Measurements from ENCODE around the gene GNG11.
"Not testable (repeated sequence)": the region's sequence is repeated elsewhere in the genome, so short reads cannot be mapped to it uniquely, and the experiment has no call there.

The GNG11 gene

GRCh38 chr7:93921607-93922566 is at the start of gene GNG11:
GNG11 (plus strand) TSS chr7:93921735; CDS start chr7:93922138, 403 bp downstream.
- peak; percentile 36 for DNase-seq (ENCODE audit: low spot score)

- no peak for DNase-seq (ENCODE audit: low spot score)
These were observed 47.4 kb upstream of the GNG11 start for GRCh38 chr7:93873998-93874574.

- no peak for DNase-seq (ENCODE audit: low spot score)
These were observed 43.8 kb upstream of the GNG11 start for GRCh38 chr7:93877742-93878141.

GRCh38 chr7:93879356-93879755 is 42.2 kb upstream of the GNG11 start:
- DNase-seq (ENCODE audit: low spot score) = no peak

GRCh38 chr7:93882468-93882867 is 39.1 kb upstream of the GNG11 start:
- no peak for DNase-seq (ENCODE audit: low spot score)

GRCh38 chr7:93883078-93883916 is 38.2 kb upstream of the GNG11 start:
- no peak for DNase-seq (ENCODE audit: low spot score)

- DNase-seq (ENCODE audit: low spot score) = no peak
These were observed 37.6 kb upstream of the GNG11 start for GRCh38 chr7:93883917-93884345.

- DNase-seq (ENCODE audit: low spot score) = no peak
These were observed 37.0 kb upstream of the GNG11 start for GRCh38 chr7:93884541-93884940.

- no peak for DNase-seq (ENCODE audit: low spot score)
These were observed 32.3 kb upstream of the GNG11 start for GRCh38 chr7:93889261-93889660.

GRCh38 chr7:93890041-93890463 is 31.5 kb upstream of the GNG11 start:
- DNase-seq (ENCODE audit: low spot score) = no peak

- no peak for DNase-seq (ENCODE audit: low spot score)
These were observed 31.0 kb upstream of the GNG11 start, which contains the start of gene TFPI2 for GRCh38 chr7:93890464-93891068. TFPI2 (minus strand) TSS chr7:93890753; CDS start chr7:93890678, 75 bp downstream.

- DNase-seq (ENCODE audit: low spot score) = no peak
These were observed 27.1 kb upstream of the GNG11 start for GRCh38 chr7:93894426-93894825.

- no peak for DNase-seq (ENCODE audit: low spot score)
These were observed 26.4 kb upstream of the GNG11 start for GRCh38 chr7:93894966-93895640.

GRCh38 chr7:93895859-93896600 is 25.5 kb upstream of the GNG11 start:
- DNase-seq (ENCODE audit: low spot score) = no peak

- peak; percentile 24 for DNase-seq (ENCODE audit: low spot score)
These were observed 23.9 kb upstream of the GNG11 start for GRCh38 chr7:93897680-93898079.

GRCh38 chr7:93902777-93903423 is 18.6 kb upstream of the GNG11 start:
- DNase-seq (ENCODE audit: low spot score) = no peak

- DNase-seq (ENCODE audit: low spot score) = no peak
These were observed 15.3 kb upstream of the GNG11 start, which contains the start of gene GNGT1 for GRCh38 chr7:93906267-93906666. GNGT1 (plus strand) TSS chr7:93906567; CDS start chr7:93906747, 180 bp downstream.

GRCh38 chr7:93910076-93910994 is 11.2 kb upstream of the GNG11 start:
- DNase-seq (ENCODE audit: low spot score) = peak; percentile 28

- not testable (repeated sequence) for DNase-seq (ENCODE audit: low spot score)
These were observed 10.3 kb upstream of the GNG11 start for GRCh38 chr7:93911242-93911641.
